Mucosa of rectum (tissue), 2 donors: ENCODE data around the gene VPS8.
"Not testable (repeated sequence)": the region's sequence is repeated elsewhere in the genome, so short reads cannot be mapped to it uniquely, and the experiment has no call there.

Experiments used
- H3K27ac ChIP-seq, 2 donors: one replicate each; pipeline ENCODE4 v1.7.0; 2013; ENCODE audit warnings: inconsistent platforms in 2 of 2, low read depth in 2 of 2, low read length in 2 of 2
- H3K27me3 ChIP-seq, 2 donors: one replicate each; pipeline ENCODE4 v1.7.0; 2013; ENCODE audit warnings: low read length in 2 of 2; ENCODE audit not compliant: control insufficient read depth in 2 of 2, insufficient read depth in 2 of 2
- H3K36me3 ChIP-seq, 2 donors: one replicate each; pipeline ENCODE4 v1.7.0; 2013; ENCODE audit warnings: low read length in 2 of 2; ENCODE audit not compliant: control insufficient read depth in 2 of 2, insufficient read depth in 2 of 2
- H3K4me1 ChIP-seq, 2 donors: one replicate each; pipeline ENCODE4 v1.7.0; 2013; ENCODE audit warnings: low read length in 2 of 2, mild to moderate bottlenecking in 1 of 2; ENCODE audit not compliant: control insufficient read depth in 2 of 2, insufficient read depth in 2 of 2
- H3K4me3 ChIP-seq, 2 donors: one replicate each; pipeline ENCODE4 v1.7.0; 2013; ENCODE audit warnings: low read length in 2 of 2
- H3K9ac ChIP-seq, 2 donors: one replicate each; pipeline ENCODE4 v1.7.0; 2013; ENCODE audit warnings: low read length in 2 of 2, low read depth in 1 of 2, mild to moderate bottlenecking in 1 of 2
- H3K9me3 ChIP-seq, 2 donors: one replicate each; pipeline ENCODE4 v1.7.0; 2013; ENCODE audit warnings: low read length in 2 of 2; ENCODE audit not compliant: control insufficient read depth in 2 of 2
- donor health status: healthy.
- donor health status: Normal muscosa, but diverticular disease.

VPS8 gene

DNA sequence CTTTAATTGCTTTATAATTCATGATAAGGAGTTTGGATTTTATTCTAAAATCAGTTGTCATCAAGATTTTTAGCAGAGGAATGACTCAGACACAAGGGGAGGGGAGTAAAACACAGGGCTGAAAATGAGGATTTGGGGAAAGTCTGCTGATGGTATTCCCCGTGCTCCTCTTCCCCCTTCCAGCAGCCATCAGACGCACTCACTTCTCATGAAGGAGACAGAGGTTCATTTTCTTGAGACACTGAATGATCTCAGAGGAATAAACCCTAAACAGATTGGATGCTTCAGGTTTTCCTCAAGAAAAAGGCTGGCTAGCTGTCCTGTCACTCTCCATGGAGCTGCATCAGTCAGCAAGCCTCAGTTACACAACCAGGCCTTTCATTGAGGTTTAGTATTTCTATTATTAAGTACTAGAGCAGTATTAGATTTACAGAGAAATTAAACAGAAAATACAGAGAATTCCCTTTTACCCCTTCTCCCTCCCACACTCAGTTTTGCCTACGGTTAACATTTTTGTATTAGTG is 174.5 kb downstream of the VPS8 start:
- Histone ChIP-seq H3K4me3 (no peak overlapping the region), H3K9ac (no peak overlapping the region), H3K4me1 (peaks cover 0 to 8% of the 10 kb centered on the region in 2 donors), H3K36me3 (peaks cover 14 to 19% of the 10 kb centered on the region in 2 donors), H3K27ac (no peak overlapping the region), H3K27me3 (no peaks in the 10 kb centered on the region), H3K9me3 (no peaks in the 10 kb centered on the region)

- peaks cover 23 to 33% of the 10 kb centered on the region in 2 donors for H3K36me3 ChIP-seq
- H3K27me3 ChIP-seq, result no peaks in the 10 kb centered on the region
- no peak overlapping the region for H3K9ac ChIP-seq
- H3K4me1 ChIP-seq, result no peaks in the 10 kb centered on the region
- no peak overlapping the region for H3K4me3 ChIP-seq
- H3K27ac ChIP-seq, result no peak overlapping the region
- H3K9me3 ChIP-seq, result no peaks in the 10 kb centered on the region
Measured at GRCh38 chr3:184993394-184993793, 181.4 kb downstream of the VPS8 start.

DNA sequence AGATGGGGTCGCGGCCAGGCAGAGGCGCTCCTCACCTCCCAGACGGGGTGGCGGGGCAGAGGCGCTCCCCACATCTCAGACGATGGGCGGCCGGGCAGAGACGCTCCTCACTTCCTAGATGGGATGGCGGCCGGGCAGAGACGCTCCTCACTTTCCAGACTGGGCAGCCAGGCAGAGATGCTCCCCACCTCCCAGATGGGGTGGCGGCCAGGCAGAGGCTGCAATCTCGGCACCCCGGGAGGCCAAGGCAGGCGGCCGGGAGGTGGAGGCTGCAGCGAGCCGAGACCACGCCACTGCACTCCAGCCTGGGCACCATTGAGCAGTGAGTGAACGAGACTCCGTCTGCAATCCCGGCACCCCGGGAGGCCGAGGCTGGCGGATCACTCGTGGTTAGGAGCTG is 191.9 kb downstream of the VPS8 start:
- peaks cover 32 to 37% of the 10 kb centered on the region in 2 donors for H3K36me3 ChIP-seq
- H3K4me1 ChIP-seq, H3K9me3 ChIP-seq, H3K27ac ChIP-seq, H3K4me3 ChIP-seq, H3K9ac ChIP-seq, H3K27me3 ChIP-seq: not testable (repeated sequence)

GRCh38 chr3:185009650-185010049 is 197.7 kb downstream of the VPS8 start:
- Histone ChIP-seq H3K27me3 (no peaks in the 10 kb centered on the region), H3K36me3 (peaks cover 10 to 11% of the 10 kb centered on the region in 2 donors), H3K4me1 (no peaks in the 10 kb centered on the region), H3K4me3 (no peak overlapping the region), H3K27ac (no peak overlapping the region), H3K9me3 (peaks cover 0 to 4% of the 10 kb centered on the region in 2 donors), H3K9ac (no peak overlapping the region)

GRCh38 chr3:185017584-185017983 is 205.6 kb downstream of the VPS8 start:
- not testable (repeated sequence) for H3K36me3 ChIP-seq, H3K4me1 ChIP-seq, H3K9ac ChIP-seq, H3K9me3 ChIP-seq, H3K27ac ChIP-seq, H3K4me3 ChIP-seq, H3K27me3 ChIP-seq

- not testable (repeated sequence) for H3K4me1 ChIP-seq, H3K27ac ChIP-seq, H3K4me3 ChIP-seq, H3K27me3 ChIP-seq, H3K9me3 ChIP-seq, H3K9ac ChIP-seq, H3K36me3 ChIP-seq
Measured at GRCh38 chr3:185017996-185018395, 206.0 kb downstream of the VPS8 start.

GRCh38 chr3:185021256-185021655 is 209.3 kb downstream of the VPS8 start:
- H3K4me1 ChIP-seq, result no peaks in the 10 kb centered on the region
- H3K4me3 ChIP-seq, result no peak overlapping the region
- H3K9me3 ChIP-seq, result no peaks in the 10 kb centered on the region
- peaks cover 7 to 12% of the 10 kb centered on the region in 2 donors for H3K36me3 ChIP-seq
- H3K27ac ChIP-seq, result no peak overlapping the region
- no peaks in the 10 kb centered on the region for H3K27me3 ChIP-seq
- no peak overlapping the region for H3K9ac ChIP-seq

DNA sequence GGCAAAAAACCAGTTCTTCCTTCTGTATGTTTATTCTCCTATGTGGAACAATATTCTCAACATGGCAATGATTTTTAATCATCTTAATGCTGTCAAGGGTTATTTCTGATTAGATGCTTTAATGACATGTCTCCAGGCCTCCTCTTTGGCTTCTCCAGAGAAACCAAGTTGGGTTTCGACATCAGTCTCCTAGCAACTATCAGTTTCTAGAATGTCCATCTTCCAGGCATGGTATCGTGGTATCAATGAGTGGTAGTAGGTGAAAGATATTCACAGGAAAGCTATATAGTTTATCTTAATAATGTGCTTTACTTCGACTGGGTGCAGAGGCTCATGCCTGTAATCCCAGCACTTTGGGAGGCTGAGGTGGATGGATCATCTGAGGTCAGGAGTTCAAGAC is 212.4 kb downstream of the VPS8 start:
- H3K27me3 ChIP-seq, result no peaks in the 10 kb centered on the region
- no peak overlapping the region for H3K9ac ChIP-seq
- peaks cover 8 to 18% of the 10 kb centered on the region in 2 donors for H3K36me3 ChIP-seq
- H3K4me3 ChIP-seq, result no peak overlapping the region
- no peaks in the 10 kb centered on the region for H3K4me1 ChIP-seq
- H3K27ac ChIP-seq, result no peak overlapping the region
- H3K9me3 ChIP-seq, result no peaks in the 10 kb centered on the region

GRCh38 chr3:185024966-185025365 is 213.0 kb downstream of the VPS8 start:
- Histone ChIP-seq H3K9ac (no peak overlapping the region), H3K36me3 (peaks cover 8 to 18% of the 10 kb centered on the region in 2 donors)

GRCh38 chr3:185028121-185028520 is 216.2 kb downstream of the VPS8 start:
- H3K27ac ChIP-seq, result no peak overlapping the region
- no peaks in the 10 kb centered on the region for H3K27me3 ChIP-seq
- H3K36me3 ChIP-seq, result peaks cover 8 to 18% of the 10 kb centered on the region in 2 donors
- no peaks in the 10 kb centered on the region for H3K9me3 ChIP-seq
- H3K4me3 ChIP-seq, result no peak overlapping the region
- H3K4me1 ChIP-seq, result no peaks in the 10 kb centered on the region
- H3K9ac ChIP-seq, result no peak overlapping the region

More at GRCh38 chr3:185024966-185025365, 213.0 kb downstream of the VPS8 start:
- Histone ChIP-seq H3K27me3 (no peaks in the 10 kb centered on the region), H3K4me3 (no peak overlapping the region), H3K9me3 (no peaks in the 10 kb centered on the region), H3K4me1 (no peaks in the 10 kb centered on the region), H3K27ac (no peak overlapping the region)

GRCh38 chr3:185029086-185029485 is 217.1 kb downstream of the VPS8 start:
- Histone ChIP-seq H3K9me3 (no peaks in the 10 kb centered on the region), H3K9ac (no peak overlapping the region), H3K36me3 (peaks cover 10 to 21% of the 10 kb centered on the region in 2 donors), H3K27me3 (no peaks in the 10 kb centered on the region), H3K27ac (no peak overlapping the region), H3K4me1 (no peaks in the 10 kb centered on the region), H3K4me3 (no peak overlapping the region)
